LNCAP (cell line): ENCODE data around the gene CDC37.

Experiments
- CTCF ChIP-seq: fragments of 450-650 bp; IDR thresholded peaks from 2 replicates; pipeline ENCODE4 v1.5.1; 2017; ENCODE audit warnings: mild to moderate bottlenecking

The CDC37 gene

GRCh38 chr19:10422846-10423245 lies 19.5 kb upstream of the CDC37 start:
- no peak for TF ChIP-seq CTCF

- no peak for TF ChIP-seq CTCF
Measured at GRCh38 chr19:10422046-10422461, 18.7 kb upstream of the CDC37 start.

- TF ChIP-seq CTCF = 0 out of 2 replicates have a peak, but pooled peaks have one; percentile 15
Measured at GRCh38 chr19:10421240-10422045, 18.1 kb upstream of the CDC37 start.

- peak; percentile 49 for TF ChIP-seq CTCF
Measured at GRCh38 chr19:10420444-10421239, 17.3 kb upstream of the CDC37 start, which contains the start of gene PDE4A. TSS of gene PDE4A (plus strand) at chr19:10420538. CDS start at chr19:10420765, 227 bp downstream.

GRCh38 chr19:10419646-10420443 lies 16.5 kb upstream of the CDC37 start:
- no peak for TF ChIP-seq CTCF

- no peak for TF ChIP-seq CTCF
Measured at GRCh38 chr19:10419200-10419645, 15.9 kb upstream of the CDC37 start.
